ENCODE results near the gene HTRA3.
"Not testable (repeated sequence)": the region's sequence is repeated elsewhere in the genome, so short reads cannot be mapped to it uniquely, and the experiment has no call there.

HTRA3 gene

DNA sequence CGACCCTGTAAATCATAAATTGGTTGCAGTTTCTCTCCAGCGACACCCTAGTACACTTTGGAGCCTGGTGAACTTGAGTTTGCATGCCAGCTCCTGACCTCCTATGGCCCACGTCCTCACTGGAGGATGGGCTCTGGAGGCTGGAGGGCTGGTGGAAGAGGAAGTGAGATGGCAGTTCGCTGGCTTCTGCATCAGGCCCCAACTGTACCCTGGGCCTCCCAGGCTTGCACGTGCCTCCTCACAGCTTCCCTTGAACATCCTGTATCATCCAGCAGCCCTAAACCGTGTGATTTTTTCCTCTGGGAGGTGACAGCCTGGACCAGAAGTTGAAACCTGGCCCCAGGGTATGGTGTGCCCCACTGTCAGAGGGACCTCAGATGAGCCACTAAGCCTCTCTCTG lies 78.5 kb downstream of the HTRA3 start:
- DNase-seq: no peak

- not testable (repeated sequence) for DNase-seq
Measured at GRCh38 chr4:8349236-8349635, 79.7 kb downstream of the HTRA3 start.

DNA sequence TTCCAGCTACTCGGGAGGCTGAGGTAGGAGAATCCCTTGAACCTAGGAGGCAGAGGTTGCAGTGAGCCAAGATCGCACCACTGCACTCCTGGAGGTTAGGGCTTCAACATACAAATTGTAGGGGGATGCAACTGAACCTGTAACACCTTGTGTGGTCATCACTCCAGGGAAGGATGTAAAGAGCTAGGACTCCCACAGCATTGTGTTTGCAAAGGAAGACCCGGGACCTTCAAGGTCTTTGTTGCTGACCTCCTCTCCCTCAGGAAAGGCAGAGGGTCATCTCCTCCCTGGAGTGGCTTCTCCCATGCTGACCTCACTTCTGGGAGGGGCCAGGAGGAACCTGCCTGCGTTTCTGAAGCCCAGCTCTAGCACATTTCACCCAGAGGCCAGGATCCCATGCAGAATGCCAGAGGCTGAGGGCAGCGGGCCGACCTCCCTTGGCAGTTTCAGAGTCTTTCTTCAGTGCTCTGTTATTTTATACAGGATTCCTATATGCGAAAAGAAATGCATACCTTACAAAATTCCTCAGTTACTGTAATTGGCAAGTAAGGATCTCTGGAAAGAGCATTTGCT lies 80.2 kb downstream of the HTRA3 start:
- no peak for DNase-seq

DNA sequence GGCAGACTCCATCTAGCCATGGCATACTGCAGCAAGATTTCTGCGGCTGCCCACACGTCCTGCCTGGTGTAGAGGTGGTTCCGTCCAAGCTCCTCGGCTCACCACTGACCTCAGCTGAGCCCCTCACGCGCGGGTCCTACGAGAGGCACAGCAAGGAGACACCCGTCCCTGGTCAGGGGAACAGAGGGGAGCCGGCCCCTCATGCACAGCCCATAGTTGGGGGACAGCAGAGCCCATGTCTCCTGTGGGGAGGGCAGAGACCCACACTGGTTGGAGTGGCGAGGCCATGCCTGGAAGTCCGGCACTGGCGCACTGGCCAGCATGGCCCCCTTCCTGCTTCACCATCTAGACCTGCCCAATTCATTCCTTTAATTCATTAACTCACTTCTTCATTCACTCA lies 80.8 kb downstream of the HTRA3 start:
- DNase-seq: no peak

GRCh38 chr4:8350841-8351461 lies 81.4 kb downstream of the HTRA3 start:
- DNase-seq: no peak

- no peak for DNase-seq
Measured at GRCh38 chr4:8351931-8352367, 82.4 kb downstream of the HTRA3 start.

- DNase-seq: no peak
Measured at GRCh38 chr4:8352368-8353157, 83.0 kb downstream of the HTRA3 start.

GRCh38 chr4:8353158-8353669 lies 83.7 kb downstream of the HTRA3 start:
- no peak for DNase-seq

DNA sequence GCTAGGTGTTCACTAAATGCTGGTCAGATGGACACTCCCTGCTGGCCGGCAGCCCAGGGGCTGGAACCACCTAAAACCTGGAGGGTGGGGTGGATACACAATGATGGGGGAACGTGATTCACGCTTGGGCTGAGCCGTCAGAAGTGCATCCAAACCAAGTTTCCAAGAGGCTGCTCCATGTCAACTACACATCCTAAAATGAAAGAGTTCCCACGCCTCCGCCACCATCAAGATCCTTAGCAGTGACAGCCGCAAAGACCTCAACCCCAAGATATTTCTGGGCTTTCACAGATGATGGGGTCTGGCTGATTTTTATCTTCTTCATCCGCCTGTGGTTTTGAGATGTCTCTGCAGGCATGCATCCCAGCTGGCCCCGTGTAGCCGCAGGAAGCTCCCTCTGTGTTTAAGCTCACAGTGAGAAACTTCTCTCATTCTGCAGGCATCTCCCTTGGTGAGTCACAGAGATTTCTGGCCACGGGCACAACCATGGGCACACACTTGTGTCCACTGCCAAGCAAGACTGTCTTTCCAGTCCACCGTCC lies 84.4 kb downstream of the HTRA3 start:
- DNase-seq: no peak

- DNase-seq: no peak
Measured at GRCh38 chr4:8355306-8355705, 85.8 kb downstream of the HTRA3 start.

DNA sequence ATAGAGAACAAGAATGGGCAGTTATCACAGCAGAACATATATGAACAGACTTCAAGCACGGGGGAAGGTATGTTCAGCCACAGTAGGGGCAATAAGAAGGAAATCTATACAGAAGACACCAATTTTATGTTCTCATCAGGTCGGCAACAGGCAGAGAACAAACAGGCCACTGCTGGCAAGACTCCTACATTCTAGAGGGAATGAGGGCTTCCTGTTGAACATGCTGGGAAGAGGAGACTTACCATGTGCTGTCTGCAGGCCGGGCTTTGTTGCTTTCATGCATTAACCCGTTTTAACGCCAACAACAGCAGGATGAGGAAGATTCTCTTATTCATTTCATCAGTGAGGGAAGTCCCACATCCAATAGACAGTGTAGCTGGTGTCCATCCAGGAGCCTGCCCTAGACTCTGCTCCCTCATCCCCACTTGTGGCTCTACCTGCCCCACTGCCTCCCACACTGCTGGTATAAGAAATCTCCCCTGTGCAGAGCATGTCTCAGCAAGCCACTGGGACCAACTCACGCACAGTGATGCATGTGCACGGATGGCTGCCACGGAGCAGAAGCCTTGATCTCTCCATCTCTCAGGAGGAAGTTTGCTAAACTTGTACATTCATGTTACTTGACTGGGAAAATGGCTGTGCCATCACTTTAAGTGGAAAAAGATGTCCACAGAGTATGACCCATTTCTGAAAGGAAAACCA lies 86.5 kb downstream of the HTRA3 start:
- no peak for DNase-seq

Data from stimulated activated CD4-positive, alpha-beta T cell treated with anti-CD3 and anti-CD28 coated beads, Interleukin-4, amount 100 ng/mL, for 1 hour (primary cell).